HepG2 (cell line): ENCODE measurements around the gene SLC18A2.

Source experiments
- FOSL2 ChIP-seq: sonication (generic); formaldehyde crosslinking; IDR thresholded peaks from 2 replicates; pipeline ENCODE4 v1.4.0; 2020; ENCODE audit warnings: missing genetic modification reagents
- KDM6A ChIP-seq: IDR thresholded peaks from 2 replicates; pipeline ENCODE4 v1.6.1; 2016; ENCODE audit warnings: low read depth
- MEIS2 ChIP-seq: sonication (generic); formaldehyde crosslinking; IDR thresholded peaks from 2 replicates; pipeline ENCODE4 v1.9.0; 2021; ENCODE audit warnings: mild to moderate bottlenecking, missing genetic modification reagents
- PHF8 ChIP-seq: sonication (generic); formaldehyde crosslinking; IDR thresholded peaks from 2 replicates; pipeline ENCODE4 v1.5.0; 2020; ENCODE audit warnings: missing genetic modification reagents
- SRF ChIP-seq: IDR thresholded peaks from 2 replicates; pipeline ENCODE4 v1.6.1; 2011; ENCODE audit warnings: mild to moderate bottlenecking, low read depth, low read length, moderate library complexity
- SRSF1 ChIP-seq: fragments of 200-400 bp; formaldehyde crosslinking; optimal IDR thresholded peaks from 2 replicates; pipeline ENCODE3; 2017; ENCODE audit warnings: mild to moderate bottlenecking, low read depth, low read length, moderate library complexity
- SYNCRIP ChIP-seq: fragments of 200-400 bp; formaldehyde crosslinking; IDR thresholded peaks from 2 replicates; pipeline ENCODE4 v1.6.1; 2018; ENCODE audit warnings: mild to moderate bottlenecking, low read depth, low read length; ENCODE audit not compliant: insufficient read depth
- TAF1 ChIP-seq: sonication (generic); formaldehyde crosslinking; IDR thresholded peaks from 2 replicates; pipeline ENCODE4 v1.4.0; 2020; ENCODE audit warnings: missing genetic modification reagents
- TRIM22 ChIP-seq: fragments of 450-650 bp; IDR thresholded peaks from 2 replicates; pipeline ENCODE4 v1.6.1; 2017
- ZNF12 ChIP-seq: sonication (generic); formaldehyde crosslinking; IDR thresholded peaks from 2 replicates; pipeline ENCODE4 v1.5.0; 2020; ENCODE audit warnings: missing genetic modification reagents
- ZNF770 ChIP-seq: sonication (generic); formaldehyde crosslinking; IDR thresholded peaks from 2 replicates; pipeline ENCODE4 v1.5.0; 2020; ENCODE audit warnings: mild to moderate bottlenecking, missing genetic modification reagents
- TF ChIP-seq, protein P1 (sequence below): sonication (generic); formaldehyde crosslinking; IDR thresholded peaks from 2 replicates; pipeline ENCODE4 v1.5.0; 2020; ENCODE audit warnings: mild to moderate bottlenecking, missing genetic modification reagents, moderate library complexity

- TF ChIP-seq KDM6A (CRISPR knock-in tag) (no peak), FOSL2 (CRISPR knock-in tag) (no peak), ZNF12 (CRISPR knock-in tag) (no peak), TAF1 (CRISPR knock-in tag) (no peak), TRIM22 (no peak), SYNCRIP (no peak), SRSF1 (no peak), PHF8 (CRISPR knock-in tag) (no peak), ZNF770 (CRISPR knock-in tag) (no peak), MEIS2 (no peak), SRF (no peak)
- TF ChIP-seq, protein P1, sequence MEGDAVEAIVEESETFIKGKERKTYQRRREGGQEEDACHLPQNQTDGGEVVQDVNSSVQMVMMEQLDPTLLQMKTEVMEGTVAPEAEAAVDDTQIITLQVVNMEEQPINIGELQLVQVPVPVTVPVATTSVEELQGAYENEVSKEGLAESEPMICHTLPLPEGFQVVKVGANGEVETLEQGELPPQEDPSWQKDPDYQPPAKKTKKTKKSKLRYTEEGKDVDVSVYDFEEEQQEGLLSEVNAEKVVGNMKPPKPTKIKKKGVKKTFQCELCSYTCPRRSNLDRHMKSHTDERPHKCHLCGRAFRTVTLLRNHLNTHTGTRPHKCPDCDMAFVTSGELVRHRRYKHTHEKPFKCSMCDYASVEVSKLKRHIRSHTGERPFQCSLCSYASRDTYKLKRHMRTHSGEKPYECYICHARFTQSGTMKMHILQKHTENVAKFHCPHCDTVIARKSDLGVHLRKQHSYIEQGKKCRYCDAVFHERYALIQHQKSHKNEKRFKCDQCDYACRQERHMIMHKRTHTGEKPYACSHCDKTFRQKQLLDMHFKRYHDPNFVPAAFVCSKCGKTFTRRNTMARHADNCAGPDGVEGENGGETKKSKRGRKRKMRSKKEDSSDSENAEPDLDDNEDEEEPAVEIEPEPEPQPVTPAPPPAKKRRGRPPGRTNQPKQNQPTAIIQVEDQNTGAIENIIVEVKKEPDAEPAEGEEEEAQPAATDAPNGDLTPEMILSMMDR (CRISPR knock-in tag): no peak
Observed at GRCh38 chr10:117266400-117266799, 25.5 kb downstream of the SLC18A2 start.
